Loucy (cell line): ENCODE measurements around the gene KRTAP4-11.
"Not testable (repeated sequence)": the region's sequence is repeated elsewhere in the genome, so short reads cannot be mapped to it uniquely, and the experiment has no call there.

ENCODE experiments used
- CTCF ChIP-seq: fragments of 200-600 bp; sonication (generic); conservative IDR thresholded peaks from 2 replicates; pipeline ENCODE4 v1.5.1; 2014; ENCODE audit warnings: mild to moderate bottlenecking, antibody characterized with exemption, low read length
- EZH2phosphoT487 ChIP-seq: fragments of 200-600 bp; IDR thresholded peaks from 2 replicates; pipeline ENCODE4 v1.6.1; 2018; ENCODE audit warnings: antibody characterized with exemption, mild to moderate bottlenecking, moderate library complexity, borderline replicate concordance

GRCh38 chr17:41160190-41160589 lies 42.0 kb upstream of the KRTAP4-11 start:
- not testable (repeated sequence) for TF ChIP-seq CTCF, EZH2phosphoT487
